Loucy (cell line): ENCODE results near the gene KCNIP3.

Experiments used
- EZH2phosphoT487 ChIP-seq: fragments of 200-600 bp; IDR thresholded peaks from 2 replicates; pipeline ENCODE4 v1.6.1; 2018; ENCODE audit warnings: antibody characterized with exemption, mild to moderate bottlenecking, moderate library complexity, borderline replicate concordance
- TF ChIP-seq, protein P1 (sequence below): fragments of 200-600 bp; sonication (generic); conservative IDR thresholded peaks from 2 replicates; pipeline ENCODE4 v1.5.1; 2014; ENCODE audit warnings: mild to moderate bottlenecking, antibody characterized with exemption, low read length

DNA sequence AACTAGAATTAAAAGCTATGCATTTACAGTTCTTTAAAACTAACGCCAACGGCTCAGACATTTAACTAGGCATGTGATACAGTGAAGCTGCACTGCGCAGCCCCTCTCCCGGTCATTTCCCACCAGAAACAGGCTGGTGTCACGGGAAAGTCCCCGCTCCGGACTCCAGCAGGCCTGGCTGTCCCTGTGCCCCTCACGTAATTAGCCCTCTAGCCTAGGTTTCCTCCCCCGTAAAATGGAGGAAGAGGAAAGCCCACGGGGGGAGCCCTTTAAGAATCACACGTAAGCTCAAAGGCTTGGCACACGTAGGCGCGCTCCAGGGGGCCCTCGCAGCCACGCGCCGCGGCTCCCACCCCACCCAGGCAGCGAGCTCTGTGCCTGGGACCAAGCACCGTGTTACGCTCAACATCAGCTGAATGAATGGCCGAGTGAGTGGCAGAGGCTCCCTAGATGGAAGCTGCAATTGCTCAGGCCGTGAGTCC is 48.0 kb downstream of the KCNIP3 start:
- TF ChIP-seq, protein P1, sequence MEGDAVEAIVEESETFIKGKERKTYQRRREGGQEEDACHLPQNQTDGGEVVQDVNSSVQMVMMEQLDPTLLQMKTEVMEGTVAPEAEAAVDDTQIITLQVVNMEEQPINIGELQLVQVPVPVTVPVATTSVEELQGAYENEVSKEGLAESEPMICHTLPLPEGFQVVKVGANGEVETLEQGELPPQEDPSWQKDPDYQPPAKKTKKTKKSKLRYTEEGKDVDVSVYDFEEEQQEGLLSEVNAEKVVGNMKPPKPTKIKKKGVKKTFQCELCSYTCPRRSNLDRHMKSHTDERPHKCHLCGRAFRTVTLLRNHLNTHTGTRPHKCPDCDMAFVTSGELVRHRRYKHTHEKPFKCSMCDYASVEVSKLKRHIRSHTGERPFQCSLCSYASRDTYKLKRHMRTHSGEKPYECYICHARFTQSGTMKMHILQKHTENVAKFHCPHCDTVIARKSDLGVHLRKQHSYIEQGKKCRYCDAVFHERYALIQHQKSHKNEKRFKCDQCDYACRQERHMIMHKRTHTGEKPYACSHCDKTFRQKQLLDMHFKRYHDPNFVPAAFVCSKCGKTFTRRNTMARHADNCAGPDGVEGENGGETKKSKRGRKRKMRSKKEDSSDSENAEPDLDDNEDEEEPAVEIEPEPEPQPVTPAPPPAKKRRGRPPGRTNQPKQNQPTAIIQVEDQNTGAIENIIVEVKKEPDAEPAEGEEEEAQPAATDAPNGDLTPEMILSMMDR: no peak
- TF ChIP-seq EZH2phosphoT487: no peak
